IMR-90 (cell line): ENCODE data around the gene PPP1R15A. TPM values are rescaled to one million over a fixed set of nuclear protein-coding genes. Genes with fewer than 3 reads are reported as not detected.
A peak's percentile ranks its signal among the peaks of the same experiment; 100 is the strongest.

ENCODE experiments used
- ATAC-seq: fragments of 200-7000 bp; cut with Tn5 transposase; 2 replicates; pipeline ENCODE4 v1.9.1; 2020; ENCODE audit warnings: low read depth, mild to moderate bottlenecking, moderate library complexity
- BruUV-seq: library from RNA; stranded (reverse); fragments of 400-500 nt; replicated peaks from 2 replicates; lab custom pipeline; 2021; lab: Mats Ljungman, UMichigan
- CTCF ChIA-PET: fragments of 300-600 bp; formaldehyde crosslinking; extraction: SDS; loops from one replicate; lab custom pipeline; 2021; ENCODE audit warnings: antibody characterized with exemption; lab: Yijun Ruan, JAX
- POLR2A ChIA-PET: fragments of 300-600 bp; sonication (Branson Sonifier 250); formaldehyde crosslinking; loops from one replicate; lab custom pipeline; 2022; ENCODE audit warnings: antibody characterized with exemption; ENCODE audit not compliant: unreplicated experiment; lab: Charles Lee
- DNase-seq: peaks from one replicate; pipeline ENCODE4 v3.0.0; 2013
- H2AFZ ChIP-seq: replicated peaks from 2 replicates; pipeline ENCODE3; 2013; ENCODE audit warnings: low read length, mild to moderate bottlenecking; ENCODE audit not compliant: poor library complexity
- H2AK5ac ChIP-seq: 2 replicates; pipeline ENCODE4 v1.6.1; 2013; ENCODE audit warnings: low read depth, low read length, inconsistent platforms
- H2AK9ac ChIP-seq: replicated peaks from 2 replicates; pipeline ENCODE3; 2013; ENCODE audit warnings: mild to moderate bottlenecking, low read depth, low read length, moderate library complexity; ENCODE audit not compliant: poor library complexity
- H2BK120ac ChIP-seq: 2 replicates; pipeline ENCODE4 v1.6.1; 2013; ENCODE audit warnings: low read depth, low read length, inconsistent platforms
- H2BK15ac ChIP-seq: 3 replicates; pipeline ENCODE4 v1.6.1; 2013; ENCODE audit warnings: low read depth, low read length, inconsistent platforms
- H2BK20ac ChIP-seq: 2 replicates; pipeline ENCODE4 v1.6.1; 2013; ENCODE audit warnings: low read depth, mild to moderate bottlenecking, inconsistent platforms, low read length, moderate library complexity
- H2BK5ac ChIP-seq: 2 replicates; pipeline ENCODE4 v1.6.1; 2013; ENCODE audit warnings: mild to moderate bottlenecking, low read depth, low read length, inconsistent platforms; ENCODE audit not compliant: poor library complexity, severe bottlenecking
- H3K14ac ChIP-seq: replicated peaks from 2 replicates; pipeline ENCODE4 v1.6.1; 2013; ENCODE audit warnings: low read depth, low read length, inconsistent platforms
- H3K18ac ChIP-seq: 2 replicates; pipeline ENCODE4 v1.6.1; 2013; ENCODE audit warnings: low read depth, low read length, control low read depth
- H3K23ac ChIP-seq: 2 replicates; pipeline ENCODE4 v1.6.1; 2013; ENCODE audit warnings: low read depth, low read length, inconsistent platforms
- H3K27ac ChIP-seq: 2 replicates; pipeline ENCODE4 v1.5.1; 2013; ENCODE audit warnings: mild to moderate bottlenecking, control low read depth, low read length; ENCODE audit not compliant: insufficient read depth
- H3K27me3 ChIP-seq: 2 replicates; pipeline ENCODE4 v1.6.1; 2013; ENCODE audit warnings: low read length; ENCODE audit not compliant: control insufficient read depth, insufficient read depth
- H3K36me3 ChIP-seq: 2 replicates; pipeline ENCODE4 v1.6.1; 2013; ENCODE audit warnings: low read length, mixed read lengths; ENCODE audit not compliant: control insufficient read depth, insufficient read depth
- H3K4ac ChIP-seq: 2 replicates; pipeline ENCODE4 v1.6.1; 2013; ENCODE audit warnings: low read depth, low read length, inconsistent platforms
- H3K4me1 ChIP-seq: 2 replicates; pipeline ENCODE4 v1.6.1; 2013; ENCODE audit warnings: low read length, mixed read lengths; ENCODE audit not compliant: control insufficient read depth, insufficient read depth
- H3K4me2 ChIP-seq: 2 replicates; pipeline ENCODE4 v1.6.1; 2013; ENCODE audit warnings: low read depth, mild to moderate bottlenecking, control low read depth, low read length, moderate library complexity
- H3K4me3 ChIP-seq: 2 replicates; pipeline ENCODE4 v1.5.1; 2013; ENCODE audit warnings: low read depth, mild to moderate bottlenecking, control low read depth, low read length, moderate library complexity; ENCODE audit not compliant: insufficient read depth
- H3K56ac ChIP-seq: 2 replicates; pipeline ENCODE4 v1.6.1; 2013; ENCODE audit warnings: low read length, inconsistent platforms; ENCODE audit not compliant: insufficient read depth; ENCODE audit errors: extremely low read depth
- H3K79me1 ChIP-seq, 2 experiments: 2 replicates each; pipeline ENCODE4 v1.6.1; 2013; ENCODE audit warnings: low read length in 2 of 2, inconsistent platforms in 1 of 2, low read depth in 1 of 2
- H3K9ac ChIP-seq: 2 replicates; pipeline ENCODE4 v1.6.1; 2013; ENCODE audit warnings: low read depth, low read length, control low read depth
- H3K9me1 ChIP-seq: 2 replicates; pipeline ENCODE4 v1.6.1; 2013; ENCODE audit warnings: low read length, inconsistent platforms; ENCODE audit not compliant: insufficient read depth
- H3K9me3 ChIP-seq: 2 replicates; pipeline ENCODE4 v1.6.1; 2013; ENCODE audit warnings: low read length; ENCODE audit not compliant: control insufficient read depth, insufficient read depth
- H4K20me1 ChIP-seq: 2 replicates; pipeline ENCODE4 v1.6.1; 2013; ENCODE audit warnings: low read length, inconsistent platforms; ENCODE audit not compliant: insufficient read depth
- H4K5ac ChIP-seq: 2 replicates; pipeline ENCODE4 v1.6.1; 2013; ENCODE audit warnings: mild to moderate bottlenecking, low read depth, low read length, control low read depth
- H4K8ac ChIP-seq, 2 experiments: 2 replicates each; pipeline ENCODE4 v1.6.1; 2013; ENCODE audit warnings: low read depth in 2 of 2, low read length in 2 of 2, control low read depth in 1 of 2, inconsistent platforms in 1 of 2
- H4K91ac ChIP-seq: 2 replicates; pipeline ENCODE4 v1.6.1; 2013; ENCODE audit warnings: low read depth, low read length, inconsistent platforms; ENCODE audit not compliant: insufficient read depth
- FOS ChIP-seq: fragments of 150-350 bp; IDR thresholded peaks from 2 replicates; pipeline ENCODE4 v1.6.1; 2016; ENCODE audit warnings: low read depth, low read length
- MAFK ChIP-seq: IDR thresholded peaks from 2 replicates; pipeline ENCODE4 v1.6.1; 2012; ENCODE audit warnings: low read depth, low read length, improper control_type of control experiment
- RCOR1 ChIP-seq: IDR thresholded peaks from 2 replicates; pipeline ENCODE4 v1.6.1; 2012; ENCODE audit warnings: mild to moderate bottlenecking, low read length, improper control_type of control experiment; ENCODE audit not compliant: insufficient replicate concordance
- RFX5 ChIP-seq: IDR thresholded peaks from 2 replicates; pipeline ENCODE4 v1.8.0; 2012; ENCODE audit warnings: low read depth, mild to moderate bottlenecking, low read length, moderate library complexity
- WGBS, 2 experiments: methylation state at CpG; one replicate each; pipeline versions ENCODE4 v1.1.5 to v1.1.7; 2013; ENCODE audit warnings: missing lambda C conversion rate in 2 of 2; ENCODE audit not compliant: insufficient read length in 1 of 2; ENCODE audit errors: extremely low coverage in 2 of 2; 5-methylcytosine and 5-hydroxymethylcytosine counted together
- dilution Hi-C: fragments of 300-500 bp; cut with HindIII; formaldehyde crosslinking; loops from one replicate; pipeline ENCODE4 v1.14.3; 2018; ENCODE audit warnings: low sequenced_read_pairs; ENCODE audit not compliant: unreplicated experiment
- in situ Hi-C: fragments of 300-500 bp; cut with MboI; formaldehyde crosslinking; loops from 3 replicates; pipeline ENCODE4 v1.14.3; 2019; ENCODE audit warnings: low sequenced_read_pairs, inconsistent platforms, mixed read lengths
- intact Hi-C: fragments of 100-400 bp; cut with micrococcal nuclease; formaldehyde crosslinking; loops from 2 replicates; pipeline ENCODE4 v1.10.0; 2022
- polyA plus RNA-seq, 3 experiments: library from polyadenylated mRNA; depleted of rRNA; stranded (reverse); fragments of >200 nt; gene quantifications; 2 replicates each; pipeline ENCODE4 v1.2.3, GENCODE V29; 2012; ENCODE audit warnings: low replicate concordance in 1 of 3
- total RNA-seq: library from RNA; depleted of rRNA; stranded (reverse); fragments of >200 nt; gene quantifications from 2 replicates; pipeline ENCODE4 v1.2.3, GENCODE V29; 2012
- TF ChIP-seq, protein P1 (sequence below): conservative IDR thresholded peaks from 2 replicates; pipeline ENCODE4 v1.5.1; 2012; ENCODE audit warnings: mild to moderate bottlenecking, low read depth, low read length, improper control_type of control experiment

Gene PPP1R15A
- total and polyA plus RNA-seq, 2 of the 4 experiments (the other 2 are of a cell fraction): 26.7 to 87.7 TPM

DNA sequence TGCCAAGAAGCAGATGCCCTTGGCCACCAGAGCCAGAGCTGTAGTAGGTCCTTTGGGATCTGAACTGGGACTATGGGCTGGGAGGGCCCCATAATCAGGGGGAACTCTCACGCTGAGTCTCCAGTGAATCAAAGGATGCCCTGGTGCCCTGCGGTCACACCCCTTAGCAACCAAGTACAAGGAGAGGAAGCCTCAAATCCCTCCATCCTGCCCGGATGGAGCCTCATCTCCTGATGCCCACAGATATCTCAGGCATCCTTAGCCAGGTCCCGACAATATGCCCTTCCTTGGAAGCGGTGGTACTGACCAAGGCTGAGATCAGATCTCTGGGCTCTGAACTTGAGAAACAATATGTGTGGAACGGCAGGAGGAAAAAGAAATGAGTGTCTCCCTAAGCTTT is 5.5 kb upstream of the PPP1R15A start:
- H2AK5ac ChIP-seq: no peak overlapping the region
- H3K4ac ChIP-seq: no peak overlapping the region
- H3K9me3 ChIP-seq: no peaks in the 10 kb centered on the region
- 0 out of 2 replicates have a peak overlapping the region, but pooled peaks have one; percentile 60 for H3K23ac ChIP-seq
- H3K9ac ChIP-seq: peak overlapping the region; percentile 10; the same call in 1 of the 2 replicates
- WGBS, 2 experiments: 72% methylated on average over 3 of the region's 6 CpGs; no CpG with 5 or more reads in 1 of the 2 experiments
- no peak overlapping the region for H4K91ac ChIP-seq
- H4K5ac ChIP-seq: no peak overlapping the region
- H2BK20ac ChIP-seq: no peak overlapping the region
- 0 out of 2 replicates have a peak overlapping the region, but pooled peaks have one; percentile 17 for H3K14ac ChIP-seq
- no peaks in the 10 kb centered on the region for H4K20me1 ChIP-seq
- in situ Hi-C loops: no loop called here
- peak overlapping the region; percentile 99 for H3K4me2 ChIP-seq
- H2BK15ac ChIP-seq: no peak overlapping the region; the same call in 2 of the 3 replicates
- H2AK9ac ChIP-seq: peak overlapping the region; percentile 68
- dilution Hi-C loops: no loop called here
- intact Hi-C loops: no loop called here
- H4K8ac ChIP-seq: no peak overlapping the region
- H3K27ac ChIP-seq: no peak overlapping the region
- no peak overlapping the region for H2BK120ac ChIP-seq
- H2BK5ac ChIP-seq: no peak overlapping the region
- no peak overlapping the region; the same call in 1 of the 2 replicates for H3K18ac ChIP-seq
- peaks cover 19% of the 10 kb centered on the region for H3K4me1 ChIP-seq
- peaks cover 12% of the 10 kb centered on the region for H3K36me3 ChIP-seq
- H2AFZ ChIP-seq: no peak overlapping the region
- ChIA-PET CTCF (no interaction called here), POLR2A (interaction anchor here (0.6 kb wide), 1 partner anchor 22 kb away, joined by 3 read pairs; no protein-coding TSS in a partner anchor)
- no TSS peak for BruUV-seq
- DNase-seq: no peak
- peaks cover 9% of the 10 kb centered on the region; the same call in 1 of the 2 replicates for H3K9me1 ChIP-seq
- H3K79me1 ChIP-seq: peaks cover 12 to 53% of the 10 kb centered on the region in 2 experiments
- no peaks in the 10 kb centered on the region for H3K27me3 ChIP-seq
- no peak overlapping the region for H3K4me3 ChIP-seq
- TF ChIP-seq RFX5 (no peak), RCOR1 (no peak), MAFK (no peak), FOS (no peak)
- TF ChIP-seq, protein P1, sequence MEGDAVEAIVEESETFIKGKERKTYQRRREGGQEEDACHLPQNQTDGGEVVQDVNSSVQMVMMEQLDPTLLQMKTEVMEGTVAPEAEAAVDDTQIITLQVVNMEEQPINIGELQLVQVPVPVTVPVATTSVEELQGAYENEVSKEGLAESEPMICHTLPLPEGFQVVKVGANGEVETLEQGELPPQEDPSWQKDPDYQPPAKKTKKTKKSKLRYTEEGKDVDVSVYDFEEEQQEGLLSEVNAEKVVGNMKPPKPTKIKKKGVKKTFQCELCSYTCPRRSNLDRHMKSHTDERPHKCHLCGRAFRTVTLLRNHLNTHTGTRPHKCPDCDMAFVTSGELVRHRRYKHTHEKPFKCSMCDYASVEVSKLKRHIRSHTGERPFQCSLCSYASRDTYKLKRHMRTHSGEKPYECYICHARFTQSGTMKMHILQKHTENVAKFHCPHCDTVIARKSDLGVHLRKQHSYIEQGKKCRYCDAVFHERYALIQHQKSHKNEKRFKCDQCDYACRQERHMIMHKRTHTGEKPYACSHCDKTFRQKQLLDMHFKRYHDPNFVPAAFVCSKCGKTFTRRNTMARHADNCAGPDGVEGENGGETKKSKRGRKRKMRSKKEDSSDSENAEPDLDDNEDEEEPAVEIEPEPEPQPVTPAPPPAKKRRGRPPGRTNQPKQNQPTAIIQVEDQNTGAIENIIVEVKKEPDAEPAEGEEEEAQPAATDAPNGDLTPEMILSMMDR: no peak
- ATAC-seq: no peak
- no peak overlapping the region for H3K56ac ChIP-seq
